Thoracic aorta (tissue), 2 donors: ENCODE results near the gene HBZ. TPM values are rescaled to one million over a fixed set of nuclear protein-coding genes. Genes with fewer than 3 reads are reported as not detected.
"Not testable (repeated sequence)": the region's sequence is repeated elsewhere in the genome, so short reads cannot be mapped to it uniquely, and the experiment has no call there.

ENCODE experiments used
- ATAC-seq: fragments of 150-250 bp; one replicate; pipeline ENCODE4 v1.8.0; 2017; ENCODE audit warnings: low read depth; ENCODE audit not compliant: insufficient number of reproducible peaks, low FRiP score
- DNase-seq: peaks from one replicate; pipeline ENCODE4 v3.0.0-alpha.2; 2020; ENCODE audit warnings: low spot score
- H3K27ac ChIP-seq, 2 donors: fragments of 200-600 bp; sonication (generic); 1 replicate in 1 of 2; 2 replicates in 1 of 2; pipeline ENCODE4 v1.5.1; 2016; ENCODE audit warnings: mild to moderate bottlenecking in 2 of 2, moderate library complexity in 2 of 2
- H3K27me3 ChIP-seq: fragments of 200-600 bp; sonication (generic); replicated peaks from 2 replicates; pipeline ENCODE4 v1.6.0; 2016; ENCODE audit warnings: mild to moderate bottlenecking; ENCODE audit not compliant: insufficient read depth
- H3K36me3 ChIP-seq: fragments of 200-600 bp; sonication (generic); one replicate; pipeline ENCODE4 v1.5.1; 2016
- H3K4me1 ChIP-seq, 2 donors: fragments of 200-600 bp; sonication (generic); 1 replicate in 1 of 2; 2 replicates in 1 of 2; pipeline versions ENCODE4 v1.5.1 to v1.6.0; 2016; ENCODE audit warnings: low read depth in 2 of 2, mild to moderate bottlenecking in 1 of 2; ENCODE audit not compliant: control insufficient read depth in 1 of 2
- H3K4me3 ChIP-seq: fragments of 200-600 bp; sonication (generic); 2 replicates; pipeline ENCODE4 v1.5.1; 2016; ENCODE audit warnings: mild to moderate bottlenecking
- H3K9me3 ChIP-seq: fragments of 200-600 bp; sonication (generic); 2 replicates; pipeline ENCODE4 v1.5.1; 2016
- total RNA-seq, 2 donors: library from RNA; depleted of rRNA; stranded (reverse); fragments of >200 nt; gene quantifications; one replicate each; pipeline versions ENCODE4 v1.1.0 to v1.2.3, GENCODE V29; 2016
- TF ChIP-seq, protein P1 (sequence below): fragments of 200-600 bp; sonication (generic); IDR thresholded peaks from one replicate; pipeline ENCODE4 v1.5.1; 2019; ENCODE audit warnings: antibody characterized with exemption

HBZ gene
- total RNA-seq, 2 donors from 2014 or later = not detected

DNA sequence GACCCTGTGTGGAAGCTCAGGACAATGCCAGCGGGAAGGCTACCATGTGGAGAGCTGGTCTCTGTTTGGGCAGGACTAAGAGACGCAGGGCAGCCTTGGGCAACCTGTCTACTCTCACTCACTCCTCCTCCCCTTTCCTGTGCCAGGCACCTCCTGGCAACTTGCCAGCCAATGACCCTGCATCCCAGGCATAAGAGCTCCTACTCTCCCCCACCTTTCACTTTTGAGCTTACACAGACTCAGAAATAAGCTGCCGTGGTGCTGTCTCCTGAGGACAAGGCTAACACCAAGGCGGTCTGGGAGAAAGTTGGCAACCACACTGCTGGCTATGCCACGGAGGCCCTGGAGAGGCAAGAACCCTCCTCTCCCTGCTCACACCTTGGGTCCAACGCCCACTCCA, 16.0 kb downstream of the HBZ start:
- Histone ChIP-seq H3K27ac (no peak overlapping the region), H3K9me3 (no peaks in the 10 kb centered on the region), H3K4me1 (peaks cover 13 to 19% of the 10 kb centered on the region in 2 donors), H3K27me3 (peaks cover 32% of the 10 kb centered on the region), H3K36me3 (no peaks in the 10 kb centered on the region), H3K4me3 (no peak overlapping the region)
- no peak for DNase-seq
- no peak for ATAC-seq
- TF ChIP-seq, protein P1, sequence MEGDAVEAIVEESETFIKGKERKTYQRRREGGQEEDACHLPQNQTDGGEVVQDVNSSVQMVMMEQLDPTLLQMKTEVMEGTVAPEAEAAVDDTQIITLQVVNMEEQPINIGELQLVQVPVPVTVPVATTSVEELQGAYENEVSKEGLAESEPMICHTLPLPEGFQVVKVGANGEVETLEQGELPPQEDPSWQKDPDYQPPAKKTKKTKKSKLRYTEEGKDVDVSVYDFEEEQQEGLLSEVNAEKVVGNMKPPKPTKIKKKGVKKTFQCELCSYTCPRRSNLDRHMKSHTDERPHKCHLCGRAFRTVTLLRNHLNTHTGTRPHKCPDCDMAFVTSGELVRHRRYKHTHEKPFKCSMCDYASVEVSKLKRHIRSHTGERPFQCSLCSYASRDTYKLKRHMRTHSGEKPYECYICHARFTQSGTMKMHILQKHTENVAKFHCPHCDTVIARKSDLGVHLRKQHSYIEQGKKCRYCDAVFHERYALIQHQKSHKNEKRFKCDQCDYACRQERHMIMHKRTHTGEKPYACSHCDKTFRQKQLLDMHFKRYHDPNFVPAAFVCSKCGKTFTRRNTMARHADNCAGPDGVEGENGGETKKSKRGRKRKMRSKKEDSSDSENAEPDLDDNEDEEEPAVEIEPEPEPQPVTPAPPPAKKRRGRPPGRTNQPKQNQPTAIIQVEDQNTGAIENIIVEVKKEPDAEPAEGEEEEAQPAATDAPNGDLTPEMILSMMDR = no peak

DNA sequence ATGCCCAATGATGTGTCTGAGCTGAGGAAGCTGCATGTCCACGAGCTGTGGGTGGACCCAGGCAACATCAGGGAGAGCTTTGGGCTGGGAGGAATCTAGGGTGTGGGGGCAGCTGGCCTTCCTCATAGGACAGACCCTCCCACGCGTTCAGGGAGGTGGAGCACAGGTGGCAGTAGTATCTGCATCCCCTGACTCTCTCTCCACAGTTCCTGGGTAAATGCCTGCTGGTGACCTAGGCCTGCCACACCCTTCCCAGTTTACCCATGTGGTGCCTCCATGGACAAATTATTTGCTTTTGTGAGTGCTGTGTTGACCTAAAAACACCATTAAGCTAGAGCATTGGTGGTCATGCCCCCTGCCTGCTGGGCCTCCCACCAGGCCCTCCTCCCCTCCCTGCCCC, 16.6 kb downstream of the HBZ start:
- peaks cover 32% of the 10 kb centered on the region for H3K27me3 ChIP-seq
- no peak overlapping the region for H3K4me3 ChIP-seq
- TF ChIP-seq, protein P1 = no peak

DNA sequence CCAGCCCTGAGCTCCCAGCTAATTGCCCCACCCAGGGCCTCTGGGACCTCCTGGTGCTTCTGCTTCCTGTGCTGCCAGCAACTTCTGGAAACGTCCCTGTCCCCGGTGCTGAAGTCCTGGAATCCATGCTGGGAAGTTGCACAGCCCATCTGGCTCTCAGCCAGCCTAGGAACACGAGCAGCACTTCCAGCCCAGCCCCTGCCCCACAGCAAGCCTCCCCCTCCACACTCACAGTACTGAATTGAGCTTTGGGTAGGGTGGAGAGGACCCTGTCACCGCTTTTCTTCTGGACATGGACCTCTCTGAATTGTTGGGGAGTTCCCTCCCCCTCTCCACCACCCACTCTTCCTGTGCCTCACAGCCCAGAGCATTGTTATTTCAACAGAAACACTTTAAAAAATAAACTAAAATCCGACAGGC, 17.7 kb downstream of the HBZ start:
- H3K27me3 ChIP-seq = peaks cover 36% of the 10 kb centered on the region
- H3K27ac ChIP-seq, H3K4me3 ChIP-seq, H3K36me3 ChIP-seq, ATAC-seq, H3K9me3 ChIP-seq, DNase-seq: not testable (repeated sequence)
- H3K4me1 ChIP-seq = peaks cover 12 to 17% of the 10 kb centered on the region in 2 donors

More for the DNA sequence above, 16.6 kb downstream of the HBZ start:
- H3K36me3 ChIP-seq = no peaks in the 10 kb centered on the region
- H3K9me3 ChIP-seq = no peaks in the 10 kb centered on the region
- no peak for ATAC-seq
- no peak for DNase-seq
- no peak overlapping the region for H3K27ac ChIP-seq
- H3K4me1 ChIP-seq = peaks cover 13 to 19% of the 10 kb centered on the region in 2 donors

DNA sequence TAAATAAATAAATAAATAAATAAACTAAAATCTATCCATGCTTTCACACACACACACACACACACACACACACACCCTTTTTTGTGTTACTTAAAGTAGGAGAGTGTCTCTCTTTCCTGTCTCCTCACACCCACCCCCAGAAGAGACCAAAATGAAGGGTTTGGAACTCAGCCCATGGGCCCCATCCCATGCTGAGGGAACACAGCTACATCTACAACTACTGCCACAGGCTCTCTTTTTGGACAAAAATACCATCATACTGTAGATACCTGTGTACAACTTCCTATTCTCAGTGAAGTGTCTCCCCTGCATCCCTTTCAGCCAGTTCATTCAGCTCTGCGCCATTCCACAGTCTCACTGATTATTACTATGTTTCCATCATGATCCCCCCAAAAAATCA, 18.3 kb downstream of the HBZ start:
- Histone ChIP-seq H3K36me3 (no peaks in the 10 kb centered on the region), H3K4me1 (peaks cover 5 to 10% of the 10 kb centered on the region in 2 donors), H3K27me3 (peaks cover 29% of the 10 kb centered on the region), H3K4me3 (no peak overlapping the region), H3K9me3 (no peaks in the 10 kb centered on the region), H3K27ac (no peak overlapping the region)
- DNase-seq (no peak), ATAC-seq (no peak)
- TF ChIP-seq, protein P1 = no peak

DNA sequence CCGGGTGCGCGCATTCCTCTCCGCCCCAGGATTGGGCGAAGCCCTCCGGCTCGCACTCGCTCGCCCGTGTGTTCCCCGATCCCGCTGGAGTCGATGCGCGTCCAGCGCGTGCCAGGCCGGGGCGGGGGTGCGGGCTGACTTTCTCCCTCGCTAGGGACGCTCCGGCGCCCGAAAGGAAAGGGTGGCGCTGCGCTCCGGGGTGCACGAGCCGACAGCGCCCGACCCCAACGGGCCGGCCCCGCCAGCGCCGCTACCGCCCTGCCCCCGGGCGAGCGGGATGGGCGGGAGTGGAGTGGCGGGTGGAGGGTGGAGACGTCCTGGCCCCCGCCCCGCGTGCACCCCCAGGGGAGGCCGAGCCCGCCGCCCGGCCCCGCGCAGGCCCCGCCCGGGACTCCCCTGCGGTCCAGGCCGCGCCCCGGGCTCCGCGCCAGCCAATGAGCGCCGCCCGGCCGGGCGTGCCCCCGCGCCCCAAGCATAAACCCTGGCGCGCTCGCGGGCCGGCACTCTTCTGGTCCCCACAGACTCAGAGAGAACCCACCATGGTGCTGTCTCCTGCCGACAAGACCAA, 20.0 kb downstream of the HBZ start, which contains the start of gene HBA2:
Gene HBA2, plus strand, starts transcription at position 503 of the 568 bp plus-strand sequence. Its CDS starts 37 bp downstream, at position 540.
- H3K27me3 ChIP-seq = peaks cover 13% of the 10 kb centered on the region
- not testable (repeated sequence) for ATAC-seq, H3K27ac ChIP-seq

DNA sequence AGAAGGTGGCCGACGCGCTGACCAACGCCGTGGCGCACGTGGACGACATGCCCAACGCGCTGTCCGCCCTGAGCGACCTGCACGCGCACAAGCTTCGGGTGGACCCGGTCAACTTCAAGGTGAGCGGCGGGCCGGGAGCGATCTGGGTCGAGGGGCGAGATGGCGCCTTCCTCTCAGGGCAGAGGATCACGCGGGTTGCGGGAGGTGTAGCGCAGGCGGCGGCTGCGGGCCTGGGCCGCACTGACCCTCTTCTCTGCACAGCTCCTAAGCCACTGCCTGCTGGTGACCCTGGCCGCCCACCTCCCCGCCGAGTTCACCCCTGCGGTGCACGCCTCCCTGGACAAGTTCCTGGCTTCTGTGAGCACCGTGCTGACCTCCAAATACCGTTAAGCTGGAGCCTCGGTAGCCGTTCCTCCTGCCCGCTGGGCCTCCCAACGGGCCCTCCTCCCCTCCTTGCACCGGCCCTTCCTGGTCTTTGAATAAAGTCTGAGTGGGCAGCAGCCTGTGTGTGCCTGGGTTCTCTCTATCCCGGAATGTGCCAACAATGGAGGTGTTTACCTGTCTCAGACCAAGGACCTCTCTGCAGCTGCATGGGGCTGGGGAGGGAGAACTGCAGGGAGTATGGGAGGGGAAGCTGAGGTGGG, 20.9 kb downstream of the HBZ start:
- not testable (repeated sequence) for H3K36me3 ChIP-seq, H3K27ac ChIP-seq, DNase-seq, ATAC-seq, H3K4me3 ChIP-seq, H3K4me1 ChIP-seq, H3K9me3 ChIP-seq
- H3K27me3 ChIP-seq = peaks cover 19% of the 10 kb centered on the region

More for the DNA sequence above, 20.0 kb downstream of the HBZ start, which contains the start of gene HBA2:
- not testable (repeated sequence) for H3K4me3 ChIP-seq, DNase-seq, H3K4me1 ChIP-seq, H3K36me3 ChIP-seq, H3K9me3 ChIP-seq

DNA sequence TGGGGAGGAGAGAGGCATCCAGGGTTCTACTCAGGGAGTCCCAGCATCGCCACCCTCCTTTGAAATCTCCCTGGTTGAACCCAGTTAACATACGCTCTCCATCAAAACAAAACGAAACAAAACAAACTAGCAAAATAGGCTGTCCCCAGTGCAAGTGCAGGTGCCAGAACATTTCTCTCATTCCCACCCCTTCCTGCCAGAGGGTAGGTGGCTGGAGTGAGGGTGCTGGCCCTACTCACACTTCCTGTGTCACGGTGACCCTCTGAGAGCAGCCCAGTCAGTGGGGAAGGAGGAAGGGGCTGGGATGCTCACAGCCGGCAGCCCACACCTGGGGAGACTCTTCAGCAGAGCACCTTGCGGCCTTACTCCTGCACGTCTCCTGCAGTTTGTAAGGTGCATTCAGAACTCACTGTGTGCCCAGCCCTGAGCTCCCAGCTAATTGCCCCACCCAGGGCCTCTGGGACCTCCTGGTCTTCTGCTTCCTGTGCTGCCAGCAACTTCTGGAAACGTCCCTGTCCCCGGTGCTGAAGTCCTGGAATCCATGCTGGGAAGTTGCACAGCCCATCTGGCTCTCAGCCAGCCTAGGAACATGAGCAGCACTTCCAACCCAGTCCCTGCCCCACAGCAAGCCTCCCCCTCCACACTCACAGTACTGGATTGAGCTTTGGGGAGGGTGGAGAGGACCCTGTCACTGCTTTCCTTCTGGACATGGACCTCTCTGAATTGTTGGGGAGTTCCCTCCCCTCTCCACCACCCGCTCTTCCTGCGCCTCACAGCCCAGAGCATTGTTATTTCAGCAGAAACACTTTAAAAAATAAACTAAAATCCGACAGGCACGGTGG, 21.7 kb downstream of the HBZ start:
- not testable (repeated sequence) for H3K36me3 ChIP-seq, H3K4me1 ChIP-seq, ATAC-seq, H3K4me3 ChIP-seq, DNase-seq, H3K27ac ChIP-seq, H3K9me3 ChIP-seq
- H3K27me3 ChIP-seq = peaks cover 20% of the 10 kb centered on the region
